ENCODE measurements around the gene FAM20C.
"Not testable (repeated sequence)": the region's sequence is repeated elsewhere in the genome, so short reads cannot be mapped to it uniquely, and the experiment has no call there.

The FAM20C gene

GRCh38 chr7:174716-175115 lies 17.7 kb upstream of the FAM20C start:
- no peak for DNase-seq (ENCODE audit: low read depth)

GRCh38 chr7:175955-176354 lies 16.4 kb upstream of the FAM20C start:
- DNase-seq (ENCODE audit: low read depth) = no peak

GRCh38 chr7:176381-176780 lies 16.0 kb upstream of the FAM20C start:
- DNase-seq (ENCODE audit: low read depth) = no peak

GRCh38 chr7:176786-177459 lies 15.4 kb upstream of the FAM20C start:
- DNase-seq (ENCODE audit: low read depth) = no peak

- no peak for DNase-seq (ENCODE audit: low read depth)
These were observed 13.9 kb upstream of the FAM20C start for GRCh38 chr7:178444-178843.

- DNase-seq (ENCODE audit: low read depth) = no peak
These were observed 13.1 kb upstream of the FAM20C start for GRCh38 chr7:179209-179681.

- no peak for DNase-seq (ENCODE audit: low read depth)
These were observed 12.2 kb upstream of the FAM20C start for GRCh38 chr7:179948-180694.

- DNase-seq (ENCODE audit: low read depth) = no peak
These were observed 10.6 kb upstream of the FAM20C start for GRCh38 chr7:181738-182137.

GRCh38 chr7:182502-182901 lies 9.9 kb upstream of the FAM20C start:
- not testable (repeated sequence) for DNase-seq (ENCODE audit: low read depth)

- no peak for DNase-seq (ENCODE audit: low read depth)
These were observed 8.7 kb upstream of the FAM20C start for GRCh38 chr7:183496-184292.

GRCh38 chr7:184294-185264 lies 7.8 kb upstream of the FAM20C start:
- no peak for DNase-seq (ENCODE audit: low read depth)

GRCh38 chr7:186516-187113 lies 5.8 kb upstream of the FAM20C start:
- DNase-seq (ENCODE audit: low read depth) = no peak

GRCh38 chr7:187227-187927 lies 5.0 kb upstream of the FAM20C start:
- DNase-seq (ENCODE audit: low read depth) = no peak

GRCh38 chr7:188174-188573 lies 4.2 kb upstream of the FAM20C start:
- DNase-seq (ENCODE audit: low read depth) = no peak

- no peak for DNase-seq (ENCODE audit: low read depth)
These were observed 3.5 kb upstream of the FAM20C start for GRCh38 chr7:188727-189500.

- DNase-seq (ENCODE audit: low read depth) = no peak
These were observed 2.7 kb upstream of the FAM20C start for GRCh38 chr7:189719-190118.

- no peak for DNase-seq (ENCODE audit: low read depth)
These were observed 2.2 kb upstream of the FAM20C start for GRCh38 chr7:190196-190595.

GRCh38 chr7:191105-191980 lies 1.0 kb upstream of the FAM20C start:
- DNase-seq (ENCODE audit: low read depth) = no peak
